ENCODE data around the gene GPR180. TPM values are rescaled to one million over a fixed set of nuclear protein-coding genes. Genes with fewer than 3 reads are reported as not detected.

GPR180 gene
- total RNA-seq, 1 experiment from 2014 or later, result 8.3 TPM

DNA sequence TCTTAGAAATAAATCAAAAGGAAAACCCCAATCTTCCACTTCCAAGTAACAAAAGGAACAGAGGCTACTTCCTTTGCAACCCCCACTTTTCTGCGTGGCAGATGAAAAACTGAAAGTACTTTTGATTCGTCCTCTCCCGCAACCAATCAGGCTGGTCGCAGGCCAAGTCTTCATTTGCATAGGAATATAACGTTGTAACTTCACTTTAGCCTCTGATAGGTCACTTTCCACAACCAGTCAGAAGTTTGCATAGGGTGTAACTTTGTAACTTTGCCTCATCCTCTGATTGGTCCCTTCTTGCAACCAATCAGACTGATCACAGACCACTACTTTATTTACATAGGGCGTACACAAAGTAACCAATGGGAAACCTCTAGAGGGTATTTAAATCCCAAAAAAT is 42.9 kb upstream of the GPR180 start:
- TF ChIP-seq EZH2 (IDR thresholded peaks at IDR 0.05; ENCODE audit: borderline replicate concordance, low read depth, low read length, poor library complexity, severe bottlenecking), result no peak
- no peak for TF ChIP-seq CTCF (conservative IDR thresholded peaks at IDR 0.05; ENCODE audit: low read depth, low read length)
- CTCF ChIA-PET, result no interaction called here
- DNase-seq (ENCODE audit: low spot score), result peak; percentile 17
- no peaks in the 10 kb centered on the region for H3K9me3 ChIP-seq (ENCODE audit: low read depth, low read length, poor library complexity, severe bottlenecking)
- H3K4me1 ChIP-seq (ENCODE audit: insufficient read depth, low read length, poor library complexity, severe bottlenecking), result no peaks in the 10 kb centered on the region
- intact Hi-C loops (cut with micrococcal nuclease; ENCODE audit: unreplicated experiment), result no loop called here
- no peaks in the 10 kb centered on the region for H3K27me3 ChIP-seq (replicated peaks; ENCODE audit: insufficient read depth, low read depth, low read length, poor library complexity)
- H3K4me3 ChIP-seq (ENCODE audit: low read depth, low read length, poor library complexity, severe bottlenecking), result no peak overlapping the region
- no peaks in the 10 kb centered on the region for H3K36me3 ChIP-seq (ENCODE audit: insufficient read depth, low read length, poor library complexity, severe bottlenecking)
- POLR2A ChIA-PET (ENCODE audit: low non-redundant PET), result no interaction called here
- no TSS peak for BruUV-seq (replicated peaks)
- no peak overlapping the region for H3K27ac ChIP-seq (ENCODE audit: low read depth, low read length, poor library complexity, severe bottlenecking)

DNA sequence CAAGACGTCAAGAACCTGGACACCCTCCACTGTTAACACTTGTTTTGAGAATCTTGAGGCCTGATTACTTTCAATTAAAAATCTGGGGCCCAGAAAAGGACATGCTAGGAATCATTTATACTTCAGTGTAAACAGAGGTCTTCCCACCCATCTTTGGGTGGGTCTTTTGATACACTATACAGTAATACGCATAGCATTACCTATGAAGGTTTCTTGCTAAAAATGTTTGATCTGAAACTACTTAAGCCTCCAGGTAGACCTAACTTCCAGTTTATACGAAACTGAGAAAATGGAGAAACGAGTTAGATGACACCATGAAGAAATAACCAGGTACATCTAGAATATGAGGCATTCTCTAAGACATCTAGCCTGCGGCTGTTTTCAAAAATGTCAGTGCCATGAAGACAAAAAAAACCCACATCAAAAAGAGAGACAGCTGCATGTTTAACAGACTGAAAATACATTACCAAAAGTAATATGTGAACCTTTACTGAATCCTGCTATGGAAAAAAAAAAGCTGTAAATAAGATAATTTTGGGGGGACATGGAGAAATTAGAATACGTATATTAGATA is 42.3 kb upstream of the GPR180 start:
- H3K27ac ChIP-seq (ENCODE audit: low read depth, low read length, poor library complexity, severe bottlenecking), result no peak overlapping the region
- ChIA-PET CTCF (no interaction called here), POLR2A (ENCODE audit: low non-redundant PET) (no interaction called here)
- intact Hi-C loops (cut with micrococcal nuclease; ENCODE audit: unreplicated experiment), result no loop called here
- no peaks in the 10 kb centered on the region for H3K36me3 ChIP-seq (ENCODE audit: insufficient read depth, low read length, poor library complexity, severe bottlenecking)
- no peak overlapping the region for H3K4me3 ChIP-seq (ENCODE audit: low read depth, low read length, poor library complexity, severe bottlenecking)
- H3K27me3 ChIP-seq (replicated peaks; ENCODE audit: insufficient read depth, low read depth, low read length, poor library complexity), result no peaks in the 10 kb centered on the region
- BruUV-seq (replicated peaks), result no TSS peak
- TF ChIP-seq CTCF (conservative IDR thresholded peaks at IDR 0.05; ENCODE audit: low read depth, low read length), result no peak
- no peak for TF ChIP-seq EZH2 (IDR thresholded peaks at IDR 0.05; ENCODE audit: borderline replicate concordance, low read depth, low read length, poor library complexity, severe bottlenecking)
- H3K9me3 ChIP-seq (ENCODE audit: low read depth, low read length, poor library complexity, severe bottlenecking), result no peaks in the 10 kb centered on the region
- no peaks in the 10 kb centered on the region for H3K4me1 ChIP-seq (ENCODE audit: insufficient read depth, low read length, poor library complexity, severe bottlenecking)
- DNase-seq (ENCODE audit: low spot score), result no peak

DNA sequence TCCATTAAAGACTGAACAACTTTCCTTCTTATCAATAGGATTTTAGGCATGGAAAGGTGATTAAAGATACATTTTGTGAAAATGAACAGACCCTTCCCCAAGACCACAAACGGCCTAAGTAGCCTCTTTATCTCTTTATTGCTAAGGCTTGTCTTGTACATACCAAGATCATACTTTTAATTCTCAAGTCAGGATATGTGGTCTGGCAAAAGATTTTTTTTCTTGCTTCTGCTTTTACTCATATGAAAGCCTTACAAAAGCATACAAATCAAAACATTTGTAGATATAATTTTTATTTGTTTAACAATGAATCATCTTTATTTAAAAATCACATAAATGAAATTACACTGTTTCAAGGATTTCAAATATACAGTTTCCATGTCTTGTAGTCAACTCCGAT is 41.5 kb upstream of the GPR180 start:
- ChIA-PET CTCF (no interaction called here), POLR2A (ENCODE audit: low non-redundant PET) (no interaction called here)
- no peaks in the 10 kb centered on the region for H3K9me3 ChIP-seq (ENCODE audit: low read depth, low read length, poor library complexity, severe bottlenecking)
- no peak overlapping the region for H3K27ac ChIP-seq (ENCODE audit: low read depth, low read length, poor library complexity, severe bottlenecking)
- BruUV-seq (replicated peaks), result no TSS peak
- DNase-seq (ENCODE audit: low spot score), result no peak
- H3K4me3 ChIP-seq (ENCODE audit: low read depth, low read length, poor library complexity, severe bottlenecking), result no peak overlapping the region
- no peaks in the 10 kb centered on the region for H3K27me3 ChIP-seq (replicated peaks; ENCODE audit: insufficient read depth, low read depth, low read length, poor library complexity)
- TF ChIP-seq EZH2 (IDR thresholded peaks at IDR 0.05; ENCODE audit: borderline replicate concordance, low read depth, low read length, poor library complexity, severe bottlenecking) (no peak), CTCF (conservative IDR thresholded peaks at IDR 0.05; ENCODE audit: low read depth, low read length) (no peak)
- intact Hi-C loops (cut with micrococcal nuclease; ENCODE audit: unreplicated experiment), result no loop called here
- no peaks in the 10 kb centered on the region for H3K36me3 ChIP-seq (ENCODE audit: insufficient read depth, low read length, poor library complexity, severe bottlenecking)
- no peaks in the 10 kb centered on the region for H3K4me1 ChIP-seq (ENCODE audit: insufficient read depth, low read length, poor library complexity, severe bottlenecking)

All from A673 (cell line).